B cell (primary cell): ENCODE results near the gene DPP10. TPM values are rescaled to one million over a fixed set of nuclear protein-coding genes. Genes with fewer than 3 reads are reported as not detected.

Experiments used
- ATAC-seq: fragments of 200-7000 bp; cut with Tn5 transposase; one replicate; pipeline ENCODE4 v1.10.0; 2021; ENCODE audit warnings: low read depth, mild to moderate bottlenecking, moderate number of reproducible peaks, moderate library complexity
- CTCF ChIA-PET: fragments of 350-600 bp; sonication (Branson Sonifier 250); formaldehyde crosslinking; loops from one replicate; lab custom pipeline; 2021; ENCODE audit warnings: antibody characterized with exemption, inconsistent platforms; lab: Charles Lee
- POLR2A ChIA-PET: fragments of 350-600 bp; sonication (Branson Sonifier 250); formaldehyde crosslinking; loops from one replicate; lab custom pipeline; 2021; ENCODE audit warnings: antibody characterized with exemption; lab: Charles Lee
- DNase-seq: peaks from one replicate; pipeline ENCODE4 v3.0.0; 2013
- H2AFZ ChIP-seq: 2 replicates; pipeline ENCODE4 v1.6.1; 2012; ENCODE audit warnings: mild to moderate bottlenecking, low read depth, low read length; ENCODE audit not compliant: insufficient read depth, poor library complexity, severe bottlenecking
- H3K27ac ChIP-seq, 2 donors: 1 replicate in 1 of 2; 2 replicates in 1 of 2; pipeline ENCODE4 v1.5.1; 2012 to 2013; ENCODE audit warnings: low read length in 2 of 2, mild to moderate bottlenecking in 2 of 2, moderate library complexity in 1 of 2
- H3K27me3 ChIP-seq, 4 experiments: fragments of 200-600 bp in 1 of 4; sonication (generic) in 1 of 4; replicated peaks in 1 of 4; 1 replicate in 2 of 4; 2 replicates in 2 of 4; pipeline versions ENCODE4 v1.6.1 to v1.7.0; 2013 to 2016; ENCODE audit warnings: low read length in 3 of 4, mild to moderate bottlenecking in 2 of 4, mixed read lengths in 1 of 4, moderate library complexity in 1 of 4; ENCODE audit not compliant: insufficient read depth in 4 of 4, control insufficient read depth in 3 of 4; ENCODE audit errors: control extremely low read depth in 1 of 4
- H3K36me3 ChIP-seq, 2 experiments: replicated peaks in 1 of 2; 1 replicate in 1 of 2; 2 replicates in 1 of 2; pipeline versions ENCODE4 v1.6.1 to v1.7.1; 2013; ENCODE audit warnings: low read length in 1 of 2; ENCODE audit not compliant: insufficient read depth in 2 of 2, control insufficient read depth in 1 of 2; ENCODE audit errors: control extremely low read depth in 1 of 2, extremely low read depth in 1 of 2
- H3K4me1 ChIP-seq, 2 donors: fragments of 200-600 bp in 1 of 2; sonication (generic) in 1 of 2; 1 replicate in 1 of 2; 2 replicates in 1 of 2; pipeline versions ENCODE4 v1.5.1 to v1.6.1; 2013 to 2017; ENCODE audit warnings: low read length in 2 of 2; ENCODE audit not compliant: control insufficient read depth in 2 of 2, insufficient read depth in 2 of 2
- H3K4me2 ChIP-seq: replicated peaks from 2 replicates; pipeline ENCODE3; 2012; ENCODE audit warnings: mild to moderate bottlenecking, low read depth, low read length; ENCODE audit not compliant: poor library complexity, severe bottlenecking
- H3K4me3 ChIP-seq, 5 experiments: fragments of 200-600 bp in 1 of 5; sonication (generic) in 1 of 5; 1 replicate in 3 of 5; 2 replicates in 2 of 5; pipeline versions ENCODE4 v1.5.1 to v1.7.0; 2011 to 2016; ENCODE audit warnings: low read length in 4 of 5, mild to moderate bottlenecking in 4 of 5, low read depth in 2 of 5, control low read depth in 1 of 5, moderate library complexity in 1 of 5; ENCODE audit not compliant: insufficient read depth in 1 of 5; ENCODE audit errors: control extremely low read depth in 1 of 5, extremely low read depth in 1 of 5
- H3K79me2 ChIP-seq: fragments of 200-600 bp; sonication (generic); one replicate; pipeline ENCODE4 v1.6.0; 2016; ENCODE audit warnings: low read length; ENCODE audit not compliant: control insufficient read depth, insufficient read depth
- H3K9ac ChIP-seq: fragments of 200-600 bp; sonication (generic); 2 replicates; pipeline ENCODE4 v1.6.1; 2017; ENCODE audit warnings: mild to moderate bottlenecking, low read length, moderate library complexity
- H3K9me3 ChIP-seq, 3 donors: one replicate each; pipeline versions ENCODE4 v1.6.1 to v1.7.1; 2013; ENCODE audit warnings: low read length in 2 of 3; ENCODE audit not compliant: control insufficient read depth in 2 of 3, insufficient read depth in 1 of 3; ENCODE audit errors: control extremely low read depth in 1 of 3
- H4K20me1 ChIP-seq: 2 replicates; pipeline ENCODE4 v1.6.0; 2012; ENCODE audit warnings: mild to moderate bottlenecking, low read length; ENCODE audit not compliant: insufficient read depth, control insufficient read depth, poor library complexity, severe bottlenecking
- H3K27ac Mint-ChIP-seq: one replicate; pipeline ENCODE4 v1.8.0; 2021; ENCODE audit warnings: mixed read lengths
- H3K27me3 Mint-ChIP-seq: one replicate; pipeline ENCODE4 v1.8.0; 2021; ENCODE audit warnings: mixed read lengths
- H3K4me1 Mint-ChIP-seq: one replicate; pipeline ENCODE4 v1.8.0; 2021; ENCODE audit warnings: mixed read lengths
- H3K4me3 Mint-ChIP-seq: one replicate; pipeline ENCODE4 v1.8.0; 2021; ENCODE audit warnings: mixed read lengths
- H3K9me3 Mint-ChIP-seq: one replicate; pipeline ENCODE4 v1.8.0; 2022; ENCODE audit warnings: mixed read lengths; ENCODE audit not compliant: insufficient read depth
- EZH2 ChIP-seq: IDR thresholded peaks from 2 replicates; pipeline ENCODE4 v1.6.1; 2012; ENCODE audit warnings: borderline replicate concordance, low read depth, mild to moderate bottlenecking, moderate library complexity, low read length; ENCODE audit not compliant: insufficient read depth, poor library complexity, severe bottlenecking
- WGBS: methylation state at CpG from one replicate; pipeline ENCODE4 v1.1.5; 2013; ENCODE audit warnings: missing lambda C conversion rate; ENCODE audit not compliant: insufficient coverage; 5-methylcytosine and 5-hydroxymethylcytosine counted together
- intact Hi-C: fragments of 100-400 bp; cut with micrococcal nuclease; formaldehyde crosslinking; loops from one replicate; pipeline ENCODE4 v1.10.0; 2022
- polyA plus RNA-seq: library from polyadenylated mRNA; depleted of rRNA; stranded (reverse); fragments of >200 nt; gene quantifications from 2 replicates; pipeline ENCODE4 v1.2.3, GENCODE V29; 2012
- total RNA-seq, 2 donors: library from RNA; stranded (reverse); fragments of 120-200 nt in 1 of 2; gene quantifications; 1 replicate in 1 of 2; 2 replicates in 1 of 2; pipeline versions ENCODE4 v1.2.3 to v1.2.4, GENCODE V29; 2013 to 2022
- TF ChIP-seq, protein P1 (sequence below): fragments of 200-600 bp; IDR thresholded peaks from one replicate; pipeline ENCODE4 v1.8.0; 2022; ENCODE audit warnings: antibody characterized with exemption, mild to moderate bottlenecking

Gene DPP10
- total and polyA plus RNA-seq, 2 donors (not counting 1 experiment from before 2014, with no cell fraction given), result not detected

DNA sequence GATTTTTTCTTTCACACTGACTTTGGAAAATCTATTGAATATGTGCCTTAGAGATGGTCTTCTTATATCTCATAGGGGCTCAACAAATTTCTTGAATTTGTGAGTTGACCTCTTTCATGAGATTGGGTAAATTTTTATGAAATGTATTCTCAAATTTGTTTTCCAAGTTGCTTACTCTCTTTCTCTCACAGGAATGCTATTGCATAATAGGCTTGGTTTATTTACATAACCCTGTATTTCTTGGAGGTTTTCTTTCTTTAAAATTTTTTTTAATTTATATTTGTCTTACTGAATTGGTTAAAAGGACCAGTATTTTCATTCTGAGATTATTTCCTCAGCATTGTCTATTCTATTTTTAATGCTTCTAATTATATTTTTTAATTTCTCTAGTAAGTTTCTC, 917.1 kb downstream of the DPP10 start:
- no peak overlapping the region for H3K9ac ChIP-seq
- no peaks in the 10 kb centered on the region for H3K4me1 ChIP-seq
- no peak overlapping the region for H3K4me3 ChIP-seq
- H3K9me3 ChIP-seq, result peaks cover 1 to 15% (median 2%) of the 10 kb centered on the region in 3 donors
- H3K4me3 Mint-ChIP-seq, result no peak overlapping the region
- ChIA-PET POLR2A (no interaction called here), CTCF (no interaction called here)
- no peaks in the 10 kb centered on the region for H3K36me3 ChIP-seq
- peaks cover 14% of the 10 kb centered on the region for H3K9me3 Mint-ChIP-seq
- DNase-seq (no peak), ATAC-seq (no peak)
- no peaks in the 10 kb centered on the region for H3K79me2 ChIP-seq
- H3K27ac Mint-ChIP-seq, result no peak overlapping the region
- TF ChIP-seq, protein P1, sequence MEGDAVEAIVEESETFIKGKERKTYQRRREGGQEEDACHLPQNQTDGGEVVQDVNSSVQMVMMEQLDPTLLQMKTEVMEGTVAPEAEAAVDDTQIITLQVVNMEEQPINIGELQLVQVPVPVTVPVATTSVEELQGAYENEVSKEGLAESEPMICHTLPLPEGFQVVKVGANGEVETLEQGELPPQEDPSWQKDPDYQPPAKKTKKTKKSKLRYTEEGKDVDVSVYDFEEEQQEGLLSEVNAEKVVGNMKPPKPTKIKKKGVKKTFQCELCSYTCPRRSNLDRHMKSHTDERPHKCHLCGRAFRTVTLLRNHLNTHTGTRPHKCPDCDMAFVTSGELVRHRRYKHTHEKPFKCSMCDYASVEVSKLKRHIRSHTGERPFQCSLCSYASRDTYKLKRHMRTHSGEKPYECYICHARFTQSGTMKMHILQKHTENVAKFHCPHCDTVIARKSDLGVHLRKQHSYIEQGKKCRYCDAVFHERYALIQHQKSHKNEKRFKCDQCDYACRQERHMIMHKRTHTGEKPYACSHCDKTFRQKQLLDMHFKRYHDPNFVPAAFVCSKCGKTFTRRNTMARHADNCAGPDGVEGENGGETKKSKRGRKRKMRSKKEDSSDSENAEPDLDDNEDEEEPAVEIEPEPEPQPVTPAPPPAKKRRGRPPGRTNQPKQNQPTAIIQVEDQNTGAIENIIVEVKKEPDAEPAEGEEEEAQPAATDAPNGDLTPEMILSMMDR, result no peak
- no peak for TF ChIP-seq EZH2
- no peak overlapping the region for H3K27ac ChIP-seq
- no peak overlapping the region for H3K4me2 ChIP-seq
- no peaks in the 10 kb centered on the region for H3K4me1 Mint-ChIP-seq
- no peaks in the 10 kb centered on the region for H4K20me1 ChIP-seq
- no peaks in the 10 kb centered on the region for H3K27me3 ChIP-seq
- intact Hi-C loops, result no loop called here
- no peak overlapping the region for H2AFZ ChIP-seq
- no peaks in the 10 kb centered on the region for H3K27me3 Mint-ChIP-seq

DNA sequence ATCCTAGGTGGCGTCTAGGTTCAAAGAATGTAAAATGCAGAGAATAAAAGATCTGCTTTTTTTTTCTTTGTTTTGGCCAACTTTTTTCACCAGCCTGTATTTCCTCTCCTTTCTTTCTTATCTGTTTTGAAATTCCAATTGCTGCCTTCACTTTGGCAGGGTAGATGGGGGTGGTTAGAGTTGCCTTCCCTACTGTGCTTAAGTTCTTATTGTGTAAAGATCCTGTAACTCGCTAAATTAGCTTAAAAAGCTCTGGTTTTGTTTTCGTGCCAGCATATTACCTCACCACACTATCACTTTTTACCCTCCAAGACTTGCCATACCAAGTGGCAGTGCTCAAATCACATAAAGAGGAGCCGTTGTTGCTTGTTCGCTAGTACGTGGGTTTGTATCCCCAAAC, 921.7 kb downstream of the DPP10 start:
- WGBS, result 57% methylated on average over 1 of the region's 6 CpGs
- Histone ChIP-seq H3K9ac (no peak overlapping the region), H3K4me1 (no peaks in the 10 kb centered on the region), H4K20me1 (no peaks in the 10 kb centered on the region), H3K9me3 (peaks cover 0 to 8% (median 1%) of the 10 kb centered on the region in 3 donors), H3K36me3 (no peaks in the 10 kb centered on the region), H2AFZ (no peak overlapping the region), H3K4me2 (no peak overlapping the region), H3K27me3 (no peaks in the 10 kb centered on the region), H3K79me2 (no peaks in the 10 kb centered on the region), H3K4me3 (no peak overlapping the region), H3K27ac (no peak overlapping the region)
- H3K27ac Mint-ChIP-seq, result no peak overlapping the region
- CTCF ChIA-PET, result no interaction called here
- ATAC-seq (no peak), DNase-seq (no peak)
- intact Hi-C loops, result no loop called here
- H3K27me3 Mint-ChIP-seq, result no peaks in the 10 kb centered on the region
- TF ChIP-seq, protein P1, result no peak
- no peak for TF ChIP-seq EZH2
- H3K4me1 Mint-ChIP-seq, result no peaks in the 10 kb centered on the region
- no peak overlapping the region for H3K4me3 Mint-ChIP-seq
- peaks cover 4% of the 10 kb centered on the region for H3K9me3 Mint-ChIP-seq
- POLR2A ChIA-PET, result no interaction called here
